Endodermal cell (in vitro differentiated cells): ENCODE results near the gene ELL. TPM values are rescaled to one million over a fixed set of nuclear protein-coding genes. Genes with fewer than 3 reads are reported as not detected.
A peak's percentile ranks its signal among the peaks of the same experiment; 100 is the strongest.

Source experiments
- DNase-seq: peaks from one replicate; pipeline ENCODE4 v3.0.0-alpha.2; 2017
- H3K27ac ChIP-seq: 2 replicates; pipeline ENCODE4 v1.5.1; 2013; ENCODE audit warnings: mild to moderate bottlenecking, low read depth, low read length, moderate library complexity
- H3K27me3 ChIP-seq: 2 replicates; pipeline ENCODE4 v1.6.1; 2013; ENCODE audit warnings: mild to moderate bottlenecking, low read length, moderate library complexity; ENCODE audit not compliant: insufficient read depth, control insufficient read depth, poor library complexity, severe bottlenecking
- H3K36me3 ChIP-seq: 2 replicates; pipeline ENCODE4 v1.7.0; 2013; ENCODE audit warnings: mild to moderate bottlenecking, low read length, moderate library complexity; ENCODE audit not compliant: control insufficient read depth, insufficient read depth
- H3K4me1 ChIP-seq: one replicate; pipeline ENCODE4 v1.7.0; 2013; ENCODE audit warnings: low read length; ENCODE audit not compliant: control insufficient read depth, insufficient read depth
- H3K4me3 ChIP-seq: 2 replicates; pipeline ENCODE4 v1.5.1; 2013; ENCODE audit warnings: mild to moderate bottlenecking, low read length, moderate library complexity
- H3K9ac ChIP-seq: 2 replicates; pipeline ENCODE4 v1.6.1; 2013; ENCODE audit warnings: mild to moderate bottlenecking, low read length, moderate library complexity; ENCODE audit not compliant: poor library complexity, severe bottlenecking; ENCODE audit errors: extremely low read depth
- H3K9me3 ChIP-seq: 2 replicates; pipeline ENCODE4 v1.6.1; 2013; ENCODE audit warnings: mild to moderate bottlenecking, low read length, moderate library complexity; ENCODE audit not compliant: control insufficient read depth
- H3K27ac Mint-ChIP-seq: 2 replicates; pipeline ENCODE4 v1.8.0; 2020; ENCODE audit warnings: mixed read lengths
- H3K27me3 Mint-ChIP-seq: 2 replicates; pipeline ENCODE4 v1.8.0; 2021; ENCODE audit warnings: mild to moderate bottlenecking, mixed read lengths; ENCODE audit not compliant: insufficient read depth
- H3K36me3 Mint-ChIP-seq: 2 replicates; pipeline ENCODE4 v1.8.0; 2020; ENCODE audit warnings: low read depth, mixed read lengths
- H3K4me1 Mint-ChIP-seq: 2 replicates; pipeline ENCODE4 v1.8.0; 2020; ENCODE audit warnings: mixed read lengths
- H3K4me3 Mint-ChIP-seq: 2 replicates; pipeline ENCODE4 v1.8.0; 2020; ENCODE audit warnings: mild to moderate bottlenecking, moderate library complexity, mixed read lengths
- H3K9me3 Mint-ChIP-seq: 2 replicates; pipeline ENCODE4 v1.8.0; 2020; ENCODE audit warnings: mild to moderate bottlenecking, mixed read lengths
- WGBS, 2 experiments: methylation state at CpG; one replicate each; pipeline versions ENCODE4 v1.1.5 to v1.1.7; 2013; ENCODE audit warnings: missing lambda C conversion rate in 2 of 2, mixed read lengths in 1 of 2; ENCODE audit not compliant: insufficient coverage in 1 of 2, insufficient read length in 1 of 2; 5-methylcytosine and 5-hydroxymethylcytosine counted together
- total RNA-seq, 2 donors: library from RNA; stranded (reverse); fragmentation: NEBNext Ultra II Directional in 1 of 2; extraction: Animal tissue kit (Norgen Biotek cat#: 25700) in 1 of 2; gene quantifications; 2 replicates in 1 of 2; 3 replicates in 1 of 2; pipeline ENCODE4 v1.2.1, GENCODE V29; 2021
- TF ChIP-seq, protein P1 (sequence below): fragments of 200-600 bp; sonication (generic); conservative IDR thresholded peaks from 2 replicates; pipeline ENCODE4 v1.5.0; 2021; ENCODE audit warnings: antibody characterized with exemption, mild to moderate bottlenecking

ELL gene
- total RNA-seq, 2 donors from 2014 or later, result 10.9 to 15.4 TPM

DNA sequence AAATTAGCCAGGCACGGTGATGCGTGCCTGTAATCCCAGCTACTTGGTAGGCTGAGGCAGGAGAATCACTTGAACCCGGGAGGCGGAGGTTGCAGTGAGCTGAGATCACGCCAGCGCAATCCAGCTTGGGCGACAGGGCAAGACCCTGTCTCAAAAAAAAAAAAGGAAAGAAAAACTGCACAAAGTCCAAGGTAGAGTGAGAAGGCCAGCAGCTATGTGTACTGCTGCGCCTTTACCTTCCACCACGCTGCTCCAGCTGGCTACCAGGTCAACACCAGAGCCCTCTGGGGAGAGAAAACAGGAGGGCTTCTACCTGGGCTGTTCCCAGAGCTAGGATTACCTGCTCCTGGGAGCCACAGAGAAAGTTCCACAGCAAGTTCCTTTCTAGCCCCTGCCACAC lies 3.2 kb downstream of the ELL start:
- no peak overlapping the region for H3K9ac ChIP-seq
- TF ChIP-seq, protein P1, sequence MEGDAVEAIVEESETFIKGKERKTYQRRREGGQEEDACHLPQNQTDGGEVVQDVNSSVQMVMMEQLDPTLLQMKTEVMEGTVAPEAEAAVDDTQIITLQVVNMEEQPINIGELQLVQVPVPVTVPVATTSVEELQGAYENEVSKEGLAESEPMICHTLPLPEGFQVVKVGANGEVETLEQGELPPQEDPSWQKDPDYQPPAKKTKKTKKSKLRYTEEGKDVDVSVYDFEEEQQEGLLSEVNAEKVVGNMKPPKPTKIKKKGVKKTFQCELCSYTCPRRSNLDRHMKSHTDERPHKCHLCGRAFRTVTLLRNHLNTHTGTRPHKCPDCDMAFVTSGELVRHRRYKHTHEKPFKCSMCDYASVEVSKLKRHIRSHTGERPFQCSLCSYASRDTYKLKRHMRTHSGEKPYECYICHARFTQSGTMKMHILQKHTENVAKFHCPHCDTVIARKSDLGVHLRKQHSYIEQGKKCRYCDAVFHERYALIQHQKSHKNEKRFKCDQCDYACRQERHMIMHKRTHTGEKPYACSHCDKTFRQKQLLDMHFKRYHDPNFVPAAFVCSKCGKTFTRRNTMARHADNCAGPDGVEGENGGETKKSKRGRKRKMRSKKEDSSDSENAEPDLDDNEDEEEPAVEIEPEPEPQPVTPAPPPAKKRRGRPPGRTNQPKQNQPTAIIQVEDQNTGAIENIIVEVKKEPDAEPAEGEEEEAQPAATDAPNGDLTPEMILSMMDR, result no peak
- H3K4me3 Mint-ChIP-seq, result no peak overlapping the region
- no peaks in the 10 kb centered on the region for H3K27me3 ChIP-seq
- 96 to 98% methylated on average over 9 of the region's 9 CpGs for WGBS, 2 experiments
- no peaks in the 10 kb centered on the region for H3K36me3 Mint-ChIP-seq
- peaks cover 1% of the 10 kb centered on the region for H3K27me3 Mint-ChIP-seq
- no peak overlapping the region for H3K4me3 ChIP-seq
- H3K36me3 ChIP-seq, result no peaks in the 10 kb centered on the region
- H3K9me3 ChIP-seq, result no peaks in the 10 kb centered on the region
- no peak overlapping the region for H3K27ac Mint-ChIP-seq
- peaks cover 32% of the 10 kb centered on the region for H3K4me1 Mint-ChIP-seq
- H3K27ac ChIP-seq, result no peak overlapping the region
- H3K9me3 Mint-ChIP-seq, result no peaks in the 10 kb centered on the region
- DNase-seq, result no peak
- no peaks in the 10 kb centered on the region for H3K4me1 ChIP-seq

DNA sequence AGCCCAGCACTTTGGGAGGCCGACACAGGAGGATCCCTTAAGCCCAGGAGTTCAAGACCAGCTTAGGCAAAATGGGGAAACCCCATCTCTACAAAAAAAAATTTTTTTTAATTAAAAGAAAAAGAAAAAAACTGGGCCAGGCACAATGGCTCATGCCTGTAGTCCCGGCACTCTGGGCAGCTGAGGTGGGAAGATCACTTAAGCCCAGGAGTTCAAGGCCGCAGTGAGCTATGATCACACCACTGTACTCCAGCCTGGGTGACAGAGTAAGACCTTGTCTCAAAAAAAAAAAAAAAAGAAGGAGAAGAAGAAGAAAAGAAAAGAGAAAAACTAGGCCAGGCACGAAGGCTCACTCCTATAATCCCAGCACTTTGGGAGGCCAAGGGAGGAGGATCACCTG lies 4.3 kb downstream of the ELL start:
- H3K9me3 Mint-ChIP-seq, result no peaks in the 10 kb centered on the region
- no peak overlapping the region for H3K4me3 Mint-ChIP-seq
- Histone ChIP-seq H3K9me3 (no peaks in the 10 kb centered on the region), H3K27me3 (no peaks in the 10 kb centered on the region), H3K9ac (no peak overlapping the region), H3K27ac (no peak overlapping the region), H3K4me1 (no peaks in the 10 kb centered on the region), H3K4me3 (no peak overlapping the region), H3K36me3 (no peaks in the 10 kb centered on the region)
- no peak overlapping the region for H3K27ac Mint-ChIP-seq
- peaks cover 32% of the 10 kb centered on the region for H3K4me1 Mint-ChIP-seq
- 89 to 98% methylated on average over 3 to 4 of the region's 4 CpGs for whole genome bisulfite sequencing, 2 experiments
- no peak for DNase-seq
- H3K27me3 Mint-ChIP-seq, result peaks cover 1% of the 10 kb centered on the region
- H3K36me3 Mint-ChIP-seq, result no peaks in the 10 kb centered on the region
- TF ChIP-seq, protein P1, result no peak

- Histone ChIP-seq H3K36me3 (no peaks in the 10 kb centered on the region), H3K27me3 (no peaks in the 10 kb centered on the region), H3K9me3 (no peaks in the 10 kb centered on the region), H3K9ac (no peak overlapping the region), H3K27ac (no peak overlapping the region), H3K4me1 (no peaks in the 10 kb centered on the region), H3K4me3 (no peak overlapping the region)
- H3K9me3 Mint-ChIP-seq, result no peaks in the 10 kb centered on the region
- no peaks in the 10 kb centered on the region for H3K27me3 Mint-ChIP-seq
- TF ChIP-seq, protein P1, result no peak
- no peak overlapping the region for H3K4me3 Mint-ChIP-seq
- H3K4me1 Mint-ChIP-seq, result peaks cover 29% of the 10 kb centered on the region
- peak overlapping the region; percentile 92 for H3K27ac Mint-ChIP-seq
- H3K36me3 Mint-ChIP-seq, result no peaks in the 10 kb centered on the region
- DNase-seq, result no peak
- WGBS, 2 experiments, result 79 to 81% methylated on average over 3 to 5 of the region's 5 CpGs
These were observed 5.9 kb downstream of the ELL start for GRCh38 chr19:18515959-18516358.
